ENCODE data around the gene EIF4E3. TPM values are rescaled to one million over a fixed set of nuclear protein-coding genes. Genes with fewer than 3 reads are reported as not detected.
A peak's percentile ranks its signal among the peaks of the same experiment; 100 is the strongest.

The EIF4E3 gene
- total and polyA plus RNA-seq, 2 donors from 2014 or later, result 10.5 to 37.1 TPM

DNA sequence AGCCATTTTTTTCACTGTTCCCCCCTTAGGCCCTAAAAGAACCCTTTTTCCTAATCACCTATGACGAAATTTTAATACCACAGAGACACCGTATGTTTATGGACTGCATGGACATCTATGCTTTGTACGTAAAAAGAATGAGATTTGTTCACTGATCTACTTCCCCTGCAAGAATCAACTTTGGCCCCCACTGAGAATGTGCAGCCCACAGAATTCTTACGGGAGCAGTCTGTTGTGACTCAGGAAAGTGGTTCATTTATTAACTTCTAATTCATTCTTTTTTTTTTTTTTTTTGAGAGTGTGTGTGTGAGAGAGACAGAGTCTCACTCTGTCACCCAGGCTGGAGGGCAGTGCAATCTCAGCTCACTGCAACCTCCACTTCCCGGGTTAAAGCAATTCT is 17.6 kb downstream of the EIF4E3 start:
- H3K9ac ChIP-seq (ENCODE audit: low read length in 3 of 3), result peak overlapping the region in 1 of 3 donors; percentile 48
- peak overlapping the region in 1 of 2 donors; percentile 77 for H3K27ac ChIP-seq (ENCODE audit: low read depth in 2 of 2, low read length in 2 of 2)
- H3K4me3 ChIP-seq (ENCODE audit: low read length in 3 of 3), result no peak overlapping the region
- DNase-seq (peak in 2 of 5 donors; percentile 50 to 68), FAIRE-seq (peak; percentile 58)
- intact Hi-C loops (cut with DNase I), result no loop called here
- H3K27me3 ChIP-seq (ENCODE audit: control insufficient read depth, insufficient read depth, low read length), result no peaks in the 10 kb centered on the region
- H3K36me3 ChIP-seq (ENCODE audit: control insufficient read depth in 2 of 3, insufficient read depth in 3 of 3, low read length in 3 of 3), result peaks cover 0 to 3% (median 0%) of the 10 kb centered on the region in 3 donors
- TF ChIP-seq, protein P1, sequence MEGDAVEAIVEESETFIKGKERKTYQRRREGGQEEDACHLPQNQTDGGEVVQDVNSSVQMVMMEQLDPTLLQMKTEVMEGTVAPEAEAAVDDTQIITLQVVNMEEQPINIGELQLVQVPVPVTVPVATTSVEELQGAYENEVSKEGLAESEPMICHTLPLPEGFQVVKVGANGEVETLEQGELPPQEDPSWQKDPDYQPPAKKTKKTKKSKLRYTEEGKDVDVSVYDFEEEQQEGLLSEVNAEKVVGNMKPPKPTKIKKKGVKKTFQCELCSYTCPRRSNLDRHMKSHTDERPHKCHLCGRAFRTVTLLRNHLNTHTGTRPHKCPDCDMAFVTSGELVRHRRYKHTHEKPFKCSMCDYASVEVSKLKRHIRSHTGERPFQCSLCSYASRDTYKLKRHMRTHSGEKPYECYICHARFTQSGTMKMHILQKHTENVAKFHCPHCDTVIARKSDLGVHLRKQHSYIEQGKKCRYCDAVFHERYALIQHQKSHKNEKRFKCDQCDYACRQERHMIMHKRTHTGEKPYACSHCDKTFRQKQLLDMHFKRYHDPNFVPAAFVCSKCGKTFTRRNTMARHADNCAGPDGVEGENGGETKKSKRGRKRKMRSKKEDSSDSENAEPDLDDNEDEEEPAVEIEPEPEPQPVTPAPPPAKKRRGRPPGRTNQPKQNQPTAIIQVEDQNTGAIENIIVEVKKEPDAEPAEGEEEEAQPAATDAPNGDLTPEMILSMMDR (IDR thresholded peaks at IDR 0.05; ENCODE audit: borderline replicate concordance, extremely low read depth, insufficient read depth), result no peak
- peaks cover 0 to 14% (median 10%) of the 10 kb centered on the region in 3 donors for H3K4me1 ChIP-seq (ENCODE audit: control insufficient read depth in 2 of 3, insufficient read depth in 2 of 3, low read depth in 1 of 3, low read length in 3 of 3)
- no peaks in the 10 kb centered on the region for H3K9me3 ChIP-seq (ENCODE audit: control insufficient read depth in 2 of 3, insufficient read depth in 1 of 3, low read length in 3 of 3)

DNA sequence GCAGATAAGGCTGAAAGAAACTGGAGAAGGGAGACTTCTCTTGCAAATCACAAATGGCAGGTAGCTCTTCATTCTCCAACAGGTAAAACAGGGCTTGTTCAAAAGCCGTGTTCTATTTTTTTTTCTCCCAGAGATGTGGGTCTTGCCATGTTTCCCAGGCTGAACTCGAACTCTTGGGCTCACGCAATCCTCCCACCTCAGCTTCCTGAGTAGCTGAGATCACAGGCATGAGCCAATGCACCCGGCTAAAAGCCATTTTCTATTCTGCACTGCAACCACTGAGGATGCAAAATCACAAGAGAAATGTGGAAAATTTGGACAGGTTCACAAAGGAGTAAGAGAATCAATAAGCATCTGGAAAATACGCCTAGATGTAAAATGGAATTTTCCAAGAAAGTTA is 19.5 kb downstream of the EIF4E3 start:
- no peak overlapping the region for H3K9ac ChIP-seq (ENCODE audit: low read length in 3 of 3)
- H3K36me3 ChIP-seq (ENCODE audit: control insufficient read depth in 2 of 3, insufficient read depth in 3 of 3, low read length in 3 of 3), result peaks cover 0 to 3% (median 0%) of the 10 kb centered on the region in 3 donors
- TF ChIP-seq, protein P1 (IDR thresholded peaks at IDR 0.05; ENCODE audit: borderline replicate concordance, extremely low read depth, insufficient read depth), result no peak
- FAIRE-seq (no peak), DNase-seq (no peak)
- no peak overlapping the region for H3K27ac ChIP-seq (ENCODE audit: low read depth in 2 of 2, low read length in 2 of 2)
- H3K9me3 ChIP-seq (ENCODE audit: control insufficient read depth in 2 of 3, insufficient read depth in 1 of 3, low read length in 3 of 3), result no peaks in the 10 kb centered on the region
- intact Hi-C loops (cut with DNase I), result no loop called here
- H3K27me3 ChIP-seq (ENCODE audit: control insufficient read depth, insufficient read depth, low read length), result no peaks in the 10 kb centered on the region
- peaks cover 0 to 19% (median 14%) of the 10 kb centered on the region in 3 donors for H3K4me1 ChIP-seq (ENCODE audit: control insufficient read depth in 2 of 3, insufficient read depth in 2 of 3, low read depth in 1 of 3, low read length in 3 of 3)
- no peak overlapping the region for H3K4me3 ChIP-seq (ENCODE audit: low read length in 3 of 3)

DNA sequence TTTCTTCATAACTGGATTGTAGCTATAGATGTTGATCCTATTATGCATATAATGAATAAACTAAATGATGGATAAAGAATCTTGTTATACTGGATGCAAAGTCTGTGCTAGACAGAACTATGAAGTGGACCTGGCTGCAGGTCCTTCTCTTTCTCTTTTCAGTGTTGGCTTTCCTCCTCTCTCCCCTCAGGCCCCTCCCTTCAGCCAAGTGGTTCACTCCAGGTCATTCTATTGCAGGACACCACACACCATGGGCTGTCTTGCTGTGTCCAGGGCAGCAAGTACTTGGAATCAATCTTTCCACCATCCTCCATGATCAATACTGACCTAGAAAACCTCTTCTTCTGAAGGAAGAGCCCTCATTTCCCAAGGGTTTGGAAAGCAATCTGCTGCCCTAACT is 20.3 kb downstream of the EIF4E3 start:
- intact Hi-C loops (cut with DNase I), result no loop called here
- H3K9ac ChIP-seq (ENCODE audit: low read length in 3 of 3), result no peak overlapping the region
- no peak for DNase-seq
- H3K4me3 ChIP-seq (ENCODE audit: low read length in 3 of 3), result no peak overlapping the region
- no peak overlapping the region for H3K27ac ChIP-seq (ENCODE audit: low read depth in 2 of 2, low read length in 2 of 2)
- TF ChIP-seq, protein P1 (IDR thresholded peaks at IDR 0.05; ENCODE audit: borderline replicate concordance, extremely low read depth, insufficient read depth), result no peak
- H3K9me3 ChIP-seq (ENCODE audit: control insufficient read depth in 2 of 3, insufficient read depth in 1 of 3, low read length in 3 of 3), result no peaks in the 10 kb centered on the region
- no peak for FAIRE-seq
- H3K4me1 ChIP-seq (ENCODE audit: control insufficient read depth in 2 of 3, insufficient read depth in 2 of 3, low read depth in 1 of 3, low read length in 3 of 3), result peaks cover 0 to 19% (median 14%) of the 10 kb centered on the region in 3 donors
- peaks cover 0 to 3% (median 0%) of the 10 kb centered on the region in 3 donors for H3K36me3 ChIP-seq (ENCODE audit: control insufficient read depth in 2 of 3, insufficient read depth in 3 of 3, low read length in 3 of 3)
- no peaks in the 10 kb centered on the region for H3K27me3 ChIP-seq (ENCODE audit: control insufficient read depth, insufficient read depth, low read length)

DNA sequence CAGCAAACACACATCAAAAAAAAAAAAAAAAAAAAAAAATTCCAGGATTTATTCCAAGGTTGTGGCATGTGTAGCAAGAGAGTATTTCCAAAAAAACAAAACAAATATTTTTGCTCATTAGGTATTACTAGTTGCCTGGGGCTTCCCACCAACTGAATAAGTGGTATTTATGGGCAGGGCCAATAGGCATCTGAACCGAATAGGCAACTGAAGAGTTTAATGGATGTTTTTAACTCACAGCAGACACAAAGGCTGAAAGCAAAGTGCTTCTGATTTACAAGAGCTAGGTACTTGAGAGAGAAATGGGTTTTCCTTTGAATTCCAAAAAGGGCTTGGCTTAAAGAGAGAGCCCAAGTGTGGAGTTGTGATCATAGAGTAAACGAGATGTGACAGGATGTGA is 21.4 kb downstream of the EIF4E3 start:
- intact Hi-C loops (cut with DNase I), result no loop called here
- Histone ChIP-seq H3K9me3 (ENCODE audit: control insufficient read depth in 2 of 3, insufficient read depth in 1 of 3, low read length in 3 of 3) (no peaks in the 10 kb centered on the region), H3K4me3 (ENCODE audit: low read length in 3 of 3) (no peak overlapping the region), H3K9ac (ENCODE audit: low read length in 3 of 3) (no peak overlapping the region), H3K27ac (ENCODE audit: low read depth in 2 of 2, low read length in 2 of 2) (no peak overlapping the region), H3K4me1 (ENCODE audit: control insufficient read depth in 2 of 3, insufficient read depth in 2 of 3, low read depth in 1 of 3, low read length in 3 of 3) (peaks cover 0 to 18% (median 14%) of the 10 kb centered on the region in 3 donors), H3K27me3 (ENCODE audit: control insufficient read depth, insufficient read depth, low read length) (no peaks in the 10 kb centered on the region), H3K36me3 (ENCODE audit: control insufficient read depth in 2 of 3, insufficient read depth in 3 of 3, low read length in 3 of 3) (no peaks in the 10 kb centered on the region)
- FAIRE-seq (peak; percentile 47), DNase-seq (no peak)
- TF ChIP-seq, protein P1 (IDR thresholded peaks at IDR 0.05; ENCODE audit: borderline replicate concordance, extremely low read depth, insufficient read depth), result no peak

All from kidney (tissue), 14 donors.